ENCODE results near the gene ASXL3. TPM values are rescaled to one million over a fixed set of nuclear protein-coding genes. Genes with fewer than 3 reads are reported as not detected.

Gene ASXL3
- 0.02 TPM for total RNA-seq (2013)
- polyA plus RNA-seq (not detected), polyA minus RNA-seq (under 0.01 TPM in 1 of 2 replicates, not detected in the other), total RNA-seq (0 to 18.0 (median 0.33) reads per million in 11 experiments)

DNA sequence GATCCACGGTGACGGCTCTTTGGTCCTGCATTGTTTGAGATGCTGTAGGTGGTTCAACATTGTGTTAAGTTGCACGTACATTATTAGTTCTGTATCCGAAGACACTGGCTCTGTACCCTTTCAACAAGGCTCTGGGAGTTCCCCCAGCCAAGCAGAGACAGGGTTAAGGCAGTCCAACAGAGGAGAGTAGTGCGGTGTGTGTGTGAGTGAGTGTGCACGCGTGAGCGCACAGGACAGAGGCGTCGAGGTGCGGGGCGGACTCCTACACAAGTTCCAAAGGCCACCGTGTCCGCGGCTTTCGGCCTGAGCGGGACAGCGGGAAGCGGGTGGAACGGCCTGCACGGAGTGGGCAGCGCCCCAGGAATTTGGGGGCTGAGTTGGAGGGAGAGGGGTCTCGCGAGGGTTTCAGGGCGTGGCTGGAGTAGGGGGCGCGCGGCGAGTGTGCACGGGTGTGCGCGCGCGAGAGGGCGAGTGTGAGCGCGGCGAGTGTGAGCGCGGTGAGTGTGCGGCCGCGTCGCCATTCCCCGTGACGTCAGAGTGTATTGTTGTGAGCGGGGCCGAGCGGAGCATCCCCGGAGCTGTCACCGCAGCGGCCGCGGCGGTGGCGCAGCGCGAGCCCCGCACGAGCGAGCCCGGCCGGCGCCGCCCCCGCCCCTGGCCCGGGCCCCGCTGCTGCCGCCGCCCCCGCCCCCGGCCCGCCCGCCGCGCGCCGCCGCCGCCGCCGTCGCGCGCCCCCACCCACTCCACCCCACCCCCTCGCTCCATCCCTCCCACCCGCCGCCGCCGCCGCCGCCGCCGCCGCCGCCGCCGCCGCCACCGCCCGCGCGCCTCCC lies at the start of gene ASXL3:
Gene ASXL3, plus strand, starts transcription at position 535 of the 833 bp plus-strand sequence. CDS start 413 bp downstream, outside the sequence.
- Histone ChIP-seq H3K27ac (ENCODE audit: low read depth in 1 of 2, low read length in 2 of 2) (no peak within 1 kb of the TSS), H3K4me2 (replicated peaks; ENCODE audit: extremely low read depth, low read length, poor library complexity, severe bottlenecking) (peak within 1 kb of the TSS; percentile 69), H3K9ac (ENCODE audit: insufficient read depth, low read length, poor library complexity, severe bottlenecking) (no peak within 1 kb of the TSS), H3K9me3 (replicated peaks in 1 of 2; ENCODE audit: control insufficient read depth in 1 of 2, insufficient read depth in 1 of 2, low read length in 2 of 2) (peaks cover 0 to 9% of the 10 kb centered on the region in 2 donors), H3K4me1 (ENCODE audit: control insufficient read depth in 1 of 2, insufficient read depth in 2 of 2, low read length in 2 of 2) (peaks cover 0 to 3% of the 10 kb centered on the region in 2 donors), H3K36me3 (replicated peaks in 1 of 2; ENCODE audit: control insufficient read depth in 1 of 2, insufficient read depth in 2 of 2, low read length in 2 of 2) (no peaks in the 10 kb centered on the region), H3K4me3 (replicated peaks in 1 of 3; ENCODE audit: low read depth in 2 of 3, low read length in 3 of 3) (peak within 1 kb of the TSS in 2 of 3 experiments; percentile 10 to 68), H4K20me1 (ENCODE audit: insufficient read depth, low read length) (no peaks in the 10 kb centered on the region), H2AFZ (ENCODE audit: insufficient read depth, low read depth, low read length, poor library complexity, severe bottlenecking) (peak within 1 kb of the TSS; percentile 54), H3K79me2 (ENCODE audit: insufficient read depth, low read length) (no peaks in the 10 kb centered on the region), H3K27me3 (ENCODE audit: control insufficient read depth in 2 of 2, insufficient read depth in 2 of 2, low read length in 2 of 2) (peaks cover 25 to 60% of the 10 kb centered on the region in 2 donors)
- peaks cover 5% of the 10 kb centered on the region for H3K4me1 Mint-ChIP-seq
- H3K4me3 Mint-ChIP-seq = peak within 1 kb of the TSS; percentile 76 to 91
- no peak for TF ChIP-seq CTCF (IDR thresholded peaks at IDR 0.05)
- peaks cover 0 to 8% (median 6%) of the 10 kb centered on the region in 7 donors for H3K9me3 Mint-ChIP-seq
- DNase-seq = no peak
- peaks cover 12 to 24% (median 12%) of the 10 kb centered on the region in 3 donors for H3K27me3 Mint-ChIP-seq (ENCODE audit: low read depth in 3 of 3)
- under 1% methylated on average over 48 of the region's 103 CpGs for WGBS (ENCODE audit: insufficient coverage)
- intact Hi-C loops (cut with micrococcal nuclease) = no loop called here
- H3K36me3 Mint-ChIP-seq = peaks cover 3 to 5% of the 10 kb centered on the region in 2 donors
- no peak within 1 kb of the TSS for H3K27ac Mint-ChIP-seq

DNA sequence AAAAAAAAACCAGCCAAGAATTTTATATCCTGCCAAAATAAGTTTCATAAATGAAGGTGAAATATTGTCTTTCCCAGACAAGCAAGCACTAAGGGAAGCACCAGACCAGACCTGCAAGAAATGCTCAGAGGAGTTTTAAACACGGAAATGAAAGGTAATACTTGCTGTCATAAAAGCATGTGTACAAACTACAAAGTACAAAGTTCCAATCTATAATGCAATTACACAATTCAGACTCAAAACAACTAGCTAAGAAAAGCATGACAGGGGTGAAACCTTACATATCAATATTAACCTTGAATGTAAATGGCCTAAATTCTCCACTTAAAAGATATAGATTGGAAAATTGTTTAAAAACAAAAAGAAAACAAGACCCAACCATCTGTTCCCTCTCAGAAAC lies 45.0 kb upstream of the ASXL3 start:
- TF ChIP-seq CTCF (IDR thresholded peaks at IDR 0.05) = no peak
- no peaks in the 10 kb centered on the region for H3K36me3 ChIP-seq (replicated peaks in 1 of 2; ENCODE audit: control insufficient read depth in 1 of 2, insufficient read depth in 2 of 2, low read length in 2 of 2)
- no peaks in the 10 kb centered on the region for H3K4me1 Mint-ChIP-seq
- H3K4me2 ChIP-seq (replicated peaks; ENCODE audit: extremely low read depth, low read length, poor library complexity, severe bottlenecking) = no peak overlapping the region
- H3K36me3 Mint-ChIP-seq = no peaks in the 10 kb centered on the region
- WGBS (ENCODE audit: insufficient coverage) = no CpG with 5 or more reads among the region's 1 CpG
- H3K27ac Mint-ChIP-seq = no peak overlapping the region
- H3K9ac ChIP-seq (ENCODE audit: insufficient read depth, low read length, poor library complexity, severe bottlenecking) = no peak overlapping the region
- H3K9me3 ChIP-seq (replicated peaks in 1 of 2; ENCODE audit: control insufficient read depth in 1 of 2, insufficient read depth in 1 of 2, low read length in 2 of 2) = peaks cover 0 to 7% of the 10 kb centered on the region in 2 donors
- H3K27me3 Mint-ChIP-seq (ENCODE audit: low read depth in 3 of 3) = peaks cover 0 to 2% (median 0%) of the 10 kb centered on the region in 3 donors
- no peak for DNase-seq
- H3K4me3 ChIP-seq (replicated peaks in 1 of 3; ENCODE audit: low read depth in 2 of 3, low read length in 3 of 3) = no peak overlapping the region
- no peaks in the 10 kb centered on the region for H3K79me2 ChIP-seq (ENCODE audit: insufficient read depth, low read length)
- intact Hi-C loops (cut with micrococcal nuclease) = no loop called here
- H3K27me3 ChIP-seq (ENCODE audit: control insufficient read depth in 2 of 2, insufficient read depth in 2 of 2, low read length in 2 of 2) = no peaks in the 10 kb centered on the region
- no peaks in the 10 kb centered on the region for H3K4me1 ChIP-seq (ENCODE audit: control insufficient read depth in 1 of 2, insufficient read depth in 2 of 2, low read length in 2 of 2)
- no peak overlapping the region for H3K27ac ChIP-seq (ENCODE audit: low read depth in 1 of 2, low read length in 2 of 2)
- no peak overlapping the region for H2AFZ ChIP-seq (ENCODE audit: insufficient read depth, low read depth, low read length, poor library complexity, severe bottlenecking)
- H3K9me3 Mint-ChIP-seq = peaks cover 0 to 5% (median 0%) of the 10 kb centered on the region in 7 donors
- no peak overlapping the region for H3K4me3 Mint-ChIP-seq
- H4K20me1 ChIP-seq (ENCODE audit: insufficient read depth, low read length) = no peaks in the 10 kb centered on the region
